Neural cell (in vitro differentiated cells): ENCODE results near the gene BRINP2. TPM values are rescaled to one million over a fixed set of nuclear protein-coding genes. Genes with fewer than 3 reads are reported as not detected.

ENCODE experiments used
- H2AFZ ChIP-seq: fragments of 200-600, 300-800 bp; sonication (generic), shearing (Covaris generic); 2 replicates; pipeline ENCODE4 v1.6.0; 2014; ENCODE audit warnings: low read depth, mild to moderate bottlenecking, antibody characterized with exemption, low read length, moderate library complexity
- H3F3A ChIP-seq: fragments of 200-600 bp; shearing (Covaris generic); 2 replicates; pipeline ENCODE4 v1.6.1; 2016; ENCODE audit warnings: mild to moderate bottlenecking, moderate library complexity, mixed read lengths, antibody characterized with exemption, low read length; ENCODE audit not compliant: insufficient read depth, poor library complexity, severe bottlenecking
- H3K27ac ChIP-seq: fragments of 200-600, 300-800 bp; sonication (generic), shearing (Covaris generic); 2 replicates; pipeline ENCODE4 v1.5.1; 2014; ENCODE audit warnings: mild to moderate bottlenecking, low read length, moderate library complexity
- H3K27me3 ChIP-seq: fragments of 300-800, 200-600 bp; sonication (generic), shearing (Covaris generic); 2 replicates; pipeline ENCODE4 v1.6.0; 2014; ENCODE audit warnings: mild to moderate bottlenecking, low read depth, low read length, moderate library complexity; ENCODE audit not compliant: insufficient read depth
- H3K36me3 ChIP-seq: fragments of 300-800, 200-600 bp; sonication (generic), shearing (Covaris generic); 2 replicates; pipeline ENCODE4 v1.5.1; 2014; ENCODE audit warnings: mild to moderate bottlenecking, antibody characterized with exemption, low read length, moderate library complexity; ENCODE audit not compliant: insufficient read depth
- H3K4me2 ChIP-seq: fragments of 300-800, 200-600 bp; sonication (generic), shearing (Covaris generic); 2 replicates; pipeline ENCODE4 v1.6.0; 2014; ENCODE audit warnings: mild to moderate bottlenecking, low read length
- H3K4me3 ChIP-seq: fragments of 300-800, 200-600 bp; sonication (generic), shearing (Covaris generic); 2 replicates; pipeline ENCODE4 v1.5.1; 2014; ENCODE audit warnings: mild to moderate bottlenecking, low read length, moderate library complexity
- H3K79me2 ChIP-seq: fragments of 200-600 bp; shearing (Covaris generic); replicated peaks from 2 replicates; pipeline ENCODE4 v1.6.0; 2014; ENCODE audit warnings: mild to moderate bottlenecking, low read length, moderate library complexity; ENCODE audit not compliant: insufficient read depth
- H3K9ac ChIP-seq: fragments of 300-800, 200-600 bp; sonication (generic), shearing (Covaris generic); 2 replicates; pipeline ENCODE4 v1.6.1; 2016; ENCODE audit warnings: mild to moderate bottlenecking, low read length, mixed read lengths
- H3K9me2 ChIP-seq: fragments of 200-600 bp; shearing (Covaris generic); 2 replicates; pipeline ENCODE4 v1.6.1; 2016; ENCODE audit warnings: mild to moderate bottlenecking, low read length, mixed read lengths; ENCODE audit not compliant: insufficient read depth
- H3K9me3 ChIP-seq: fragments of 200-600, 300-800 bp; sonication (generic), shearing (Covaris generic); 2 replicates; pipeline ENCODE4 v1.6.1; 2016; ENCODE audit warnings: mild to moderate bottlenecking, mixed run types, low read length, moderate library complexity, mixed read lengths
- H4K20me1 ChIP-seq: fragments of 200-600 bp; shearing (Covaris generic); 2 replicates; pipeline ENCODE4 v1.6.1; 2016; ENCODE audit warnings: mild to moderate bottlenecking, mixed run types; ENCODE audit not compliant: insufficient read depth
- EP300 ChIP-seq: fragments of 450-650 bp; conservative IDR thresholded peaks from 2 replicates; pipeline ENCODE4 v1.6.1; 2014; ENCODE audit warnings: antibody characterized with exemption, mild to moderate bottlenecking, moderate library complexity; ENCODE audit not compliant: poor library complexity, severe bottlenecking
- EZH2 ChIP-seq: fragments of 200-600, 300-800 bp; shearing (Covaris generic), sonication (generic); IDR thresholded peaks from 2 replicates; pipeline ENCODE4 v1.6.1; 2014; ENCODE audit warnings: antibody characterized with exemption, low read length, borderline replicate concordance, mild to moderate bottlenecking; ENCODE audit not compliant: insufficient read depth, poor library complexity, severe bottlenecking
- MXI1 ChIP-seq: fragments of 450-650 bp; conservative IDR thresholded peaks from 2 replicates; pipeline ENCODE4 v1.6.1; 2014; ENCODE audit warnings: antibody characterized with exemption, mild to moderate bottlenecking; ENCODE audit not compliant: poor library complexity, severe bottlenecking
- POLR2AphosphoS5 ChIP-seq: IDR thresholded peaks from 2 replicates; pipeline ENCODE4 v1.6.1; 2012
- RAD21 ChIP-seq: fragments of 450-650 bp; conservative IDR thresholded peaks from 2 replicates; pipeline ENCODE4 v1.6.1; 2014; ENCODE audit warnings: antibody characterized with exemption, mild to moderate bottlenecking, moderate library complexity
- SMC3 ChIP-seq: fragments of 450-650 bp; conservative IDR thresholded peaks from 2 replicates; pipeline ENCODE4 v1.6.1; 2014; ENCODE audit warnings: antibody characterized with exemption, mild to moderate bottlenecking, moderate library complexity; ENCODE audit not compliant: poor library complexity
- TAF1 ChIP-seq: IDR thresholded peaks from 2 replicates; pipeline ENCODE4 v1.6.1; 2012; ENCODE audit warnings: low read depth
- polyA plus RNA-seq: library from polyadenylated mRNA; depleted of rRNA; stranded (reverse); fragments of >200 nt; gene quantifications from 2 replicates; pipeline ENCODE4 v1.2.3, GENCODE V29; 2014
- TF ChIP-seq, protein P1 (sequence below): IDR thresholded peaks from 2 replicates; pipeline ENCODE4 v1.6.1; 2012; ENCODE audit warnings: borderline replicate concordance
- TF ChIP-seq, protein P2 (sequence below): fragments of 450-650 bp; IDR thresholded peaks from 2 replicates; pipeline ENCODE4 v1.5.1; 2014; ENCODE audit warnings: antibody characterized with exemption, mild to moderate bottlenecking, moderate library complexity; ENCODE audit not compliant: poor library complexity, severe bottlenecking

BRINP2 gene
- polyA plus RNA-seq, 1 donor from 2014 or later: 12.9 TPM

DNA sequence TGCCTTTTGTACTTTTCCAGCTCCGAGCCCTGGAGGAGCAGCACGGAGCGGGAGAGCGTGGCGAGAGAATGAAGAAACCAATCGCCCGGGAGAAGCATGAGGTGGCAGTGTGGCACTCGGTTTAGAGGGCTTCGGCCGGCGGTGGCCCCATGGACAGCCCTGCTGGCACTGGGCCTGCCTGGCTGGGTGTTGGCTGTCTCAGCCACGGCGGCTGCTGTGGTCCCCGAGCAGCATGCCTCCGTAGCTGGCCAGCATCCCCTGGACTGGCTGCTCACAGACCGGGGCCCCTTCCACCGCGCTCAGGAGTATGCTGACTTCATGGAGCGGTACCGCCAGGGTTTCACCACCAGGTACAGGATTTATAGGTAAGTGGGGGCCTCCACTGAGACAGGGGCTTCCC is 59.0 kb downstream of the BRINP2 start:
- no peaks in the 10 kb centered on the region for H3K9me3 ChIP-seq
- peak overlapping the region; percentile 23 for H3K27ac ChIP-seq
- H3F3A ChIP-seq: no peaks in the 10 kb centered on the region
- H3K27me3 ChIP-seq: no peaks in the 10 kb centered on the region
- H3K9ac ChIP-seq: no peak overlapping the region
- no peaks in the 10 kb centered on the region for H3K79me2 ChIP-seq
- H3K9me2 ChIP-seq: no peaks in the 10 kb centered on the region
- H3K36me3 ChIP-seq: no peaks in the 10 kb centered on the region
- TF ChIP-seq EZH2: no peak
- no peak for TF ChIP-seq TAF1
- no peak for TF ChIP-seq POLR2AphosphoS5
- no peak for TF ChIP-seq MXI1
- no peak for TF ChIP-seq RAD21
- no peak for TF ChIP-seq SMC3
- TF ChIP-seq, protein P1, sequence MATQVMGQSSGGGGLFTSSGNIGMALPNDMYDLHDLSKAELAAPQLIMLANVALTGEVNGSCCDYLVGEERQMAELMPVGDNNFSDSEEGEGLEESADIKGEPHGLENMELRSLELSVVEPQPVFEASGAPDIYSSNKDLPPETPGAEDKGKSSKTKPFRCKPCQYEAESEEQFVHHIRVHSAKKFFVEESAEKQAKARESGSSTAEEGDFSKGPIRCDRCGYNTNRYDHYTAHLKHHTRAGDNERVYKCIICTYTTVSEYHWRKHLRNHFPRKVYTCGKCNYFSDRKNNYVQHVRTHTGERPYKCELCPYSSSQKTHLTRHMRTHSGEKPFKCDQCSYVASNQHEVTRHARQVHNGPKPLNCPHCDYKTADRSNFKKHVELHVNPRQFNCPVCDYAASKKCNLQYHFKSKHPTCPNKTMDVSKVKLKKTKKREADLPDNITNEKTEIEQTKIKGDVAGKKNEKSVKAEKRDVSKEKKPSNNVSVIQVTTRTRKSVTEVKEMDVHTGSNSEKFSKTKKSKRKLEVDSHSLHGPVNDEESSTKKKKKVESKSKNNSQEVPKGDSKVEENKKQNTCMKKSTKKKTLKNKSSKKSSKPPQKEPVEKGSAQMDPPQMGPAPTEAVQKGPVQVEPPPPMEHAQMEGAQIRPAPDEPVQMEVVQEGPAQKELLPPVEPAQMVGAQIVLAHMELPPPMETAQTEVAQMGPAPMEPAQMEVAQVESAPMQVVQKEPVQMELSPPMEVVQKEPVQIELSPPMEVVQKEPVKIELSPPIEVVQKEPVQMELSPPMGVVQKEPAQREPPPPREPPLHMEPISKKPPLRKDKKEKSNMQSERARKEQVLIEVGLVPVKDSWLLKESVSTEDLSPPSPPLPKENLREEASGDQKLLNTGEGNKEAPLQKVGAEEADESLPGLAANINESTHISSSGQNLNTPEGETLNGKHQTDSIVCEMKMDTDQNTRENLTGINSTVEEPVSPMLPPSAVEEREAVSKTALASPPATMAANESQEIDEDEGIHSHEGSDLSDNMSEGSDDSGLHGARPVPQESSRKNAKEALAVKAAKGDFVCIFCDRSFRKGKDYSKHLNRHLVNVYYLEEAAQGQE: no peak
- TF ChIP-seq EP300: no peak
- TF ChIP-seq, protein P2, sequence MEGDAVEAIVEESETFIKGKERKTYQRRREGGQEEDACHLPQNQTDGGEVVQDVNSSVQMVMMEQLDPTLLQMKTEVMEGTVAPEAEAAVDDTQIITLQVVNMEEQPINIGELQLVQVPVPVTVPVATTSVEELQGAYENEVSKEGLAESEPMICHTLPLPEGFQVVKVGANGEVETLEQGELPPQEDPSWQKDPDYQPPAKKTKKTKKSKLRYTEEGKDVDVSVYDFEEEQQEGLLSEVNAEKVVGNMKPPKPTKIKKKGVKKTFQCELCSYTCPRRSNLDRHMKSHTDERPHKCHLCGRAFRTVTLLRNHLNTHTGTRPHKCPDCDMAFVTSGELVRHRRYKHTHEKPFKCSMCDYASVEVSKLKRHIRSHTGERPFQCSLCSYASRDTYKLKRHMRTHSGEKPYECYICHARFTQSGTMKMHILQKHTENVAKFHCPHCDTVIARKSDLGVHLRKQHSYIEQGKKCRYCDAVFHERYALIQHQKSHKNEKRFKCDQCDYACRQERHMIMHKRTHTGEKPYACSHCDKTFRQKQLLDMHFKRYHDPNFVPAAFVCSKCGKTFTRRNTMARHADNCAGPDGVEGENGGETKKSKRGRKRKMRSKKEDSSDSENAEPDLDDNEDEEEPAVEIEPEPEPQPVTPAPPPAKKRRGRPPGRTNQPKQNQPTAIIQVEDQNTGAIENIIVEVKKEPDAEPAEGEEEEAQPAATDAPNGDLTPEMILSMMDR: no peak
- no peak overlapping the region for H2AFZ ChIP-seq
- H4K20me1 ChIP-seq: no peaks in the 10 kb centered on the region
- no peak overlapping the region for H3K4me3 ChIP-seq
- no peak overlapping the region for H3K4me2 ChIP-seq

DNA sequence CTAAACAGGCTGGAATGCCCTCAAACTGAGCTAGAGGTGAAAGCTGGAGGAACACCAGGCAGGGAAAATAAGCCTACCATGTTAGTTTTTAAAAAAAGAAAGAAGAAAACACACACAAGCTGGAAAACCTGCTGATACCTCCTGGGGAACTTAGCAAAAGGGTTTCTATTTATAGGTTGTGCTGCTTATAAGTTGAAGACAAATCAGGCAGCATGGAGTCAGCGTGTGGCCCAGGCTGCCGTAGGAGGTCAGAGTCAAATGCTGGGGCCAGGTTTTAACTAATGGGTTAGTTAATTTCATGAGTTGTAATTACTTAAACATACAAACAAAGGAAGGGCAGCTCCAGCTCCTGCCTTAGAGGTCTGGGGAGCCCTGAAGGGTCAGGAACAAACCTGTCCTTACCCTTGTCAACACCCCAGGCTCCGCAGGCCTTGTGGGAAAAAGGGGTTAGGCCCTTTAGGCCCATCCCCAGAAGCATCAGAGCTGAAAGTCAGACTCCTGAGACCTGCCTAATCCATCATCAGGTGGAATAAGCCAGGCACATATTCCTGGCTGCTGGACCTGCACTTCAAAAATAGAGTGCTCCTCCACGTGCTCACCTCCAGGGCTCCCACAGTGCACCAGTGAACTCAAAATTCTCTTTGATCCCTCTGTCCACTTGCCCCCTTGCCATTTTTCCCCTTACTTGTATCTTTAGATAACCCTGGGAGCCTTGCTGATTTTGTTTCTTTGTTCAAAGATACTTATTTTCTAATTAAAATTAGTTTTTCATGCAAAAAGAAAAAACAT is 59.7 kb downstream of the BRINP2 start:
- Histone ChIP-seq H3K4me2 (no peak overlapping the region), H3K9ac (no peak overlapping the region), H3K79me2 (no peaks in the 10 kb centered on the region), H3K36me3 (no peaks in the 10 kb centered on the region), H3K9me2 (no peaks in the 10 kb centered on the region), H2AFZ (no peak overlapping the region), H3K27ac (peak overlapping the region; percentile 23), H3K4me3 (no peak overlapping the region), H3K9me3 (no peaks in the 10 kb centered on the region), H4K20me1 (no peaks in the 10 kb centered on the region), H3K27me3 (no peaks in the 10 kb centered on the region), H3F3A (no peaks in the 10 kb centered on the region)
- TF ChIP-seq EP300: no peak
- no peak for TF ChIP-seq SMC3
- TF ChIP-seq POLR2AphosphoS5: no peak
- TF ChIP-seq, protein P1: no peak
- TF ChIP-seq, protein P2: no peak
- no peak for TF ChIP-seq TAF1
- no peak for TF ChIP-seq MXI1
- no peak for TF ChIP-seq RAD21
- TF ChIP-seq EZH2: no peak
